HEK293 (cell line): ENCODE measurements around the gene CA9.

Experiments
- BCL11A ChIP-seq: fragments of 450-650 bp; formaldehyde crosslinking; IDR thresholded peaks from 2 replicates; pipeline ENCODE4 v1.5.1; 2016; ENCODE audit warnings: low read depth, missing biosample characterization, missing genetic modification characterization
- CTCF ChIP-seq: fragments of 450-650 bp; formaldehyde crosslinking; IDR thresholded peaks from 2 replicates; pipeline ENCODE4 v1.5.1; 2016; ENCODE audit warnings: missing biosample characterization, missing genetic modification characterization
- ZBTB17 ChIP-seq: fragments of 450-650 bp; formaldehyde crosslinking; IDR thresholded peaks from 2 replicates; pipeline ENCODE4 v1.5.1; 2016; ENCODE audit warnings: missing biosample characterization, missing genetic modification characterization
- ZNF140 ChIP-seq: fragments of 450-650 bp; formaldehyde crosslinking; IDR thresholded peaks from 2 replicates; pipeline ENCODE4 v1.5.1; 2016; ENCODE audit warnings: missing biosample characterization, missing genetic modification characterization

- TF ChIP-seq BCL11A (tag by site-specific recombination) (no peak), CTCF (no peak), ZBTB17 (no peak), ZNF140 (no peak)
These were observed 16.7 kb upstream of the CA9 start for GRCh38 chr9:35656831-35657545.
